ENCODE data around the gene USP11. TPM values are rescaled to one million over a fixed set of nuclear protein-coding genes. Genes with fewer than 3 reads are reported as not detected.
A peak's percentile ranks its signal among the peaks of the same experiment; 100 is the strongest.

USP11 gene
- total and polyA plus RNA-seq, 12 donors, result 20.0 to 73.0 (median 51.9) TPM

GRCh38 chrX:47198687-47199080 lies 34.1 kb upstream of the USP11 start:
- WGBS, 2 donors, result 51 to 74% methylated on average over 15 of the region's 15 CpGs
- intact Hi-C loops (cut with DNase I), result loop anchor here in 3 of 10 donors (10.0 kb wide), 2 partner anchors 186 to 456 kb away; partner anchors contain the start of genes ELK1 (in 1 of the 3) and UXT (in 1 of the 3)
- peaks cover 2 to 48% (median 41%) of the 10 kb centered on the region in 9 donors for H3K4me1 ChIP-seq
- no peak overlapping the region for H3K4me3 ChIP-seq
- ATAC-seq, result no peak
- H3K36me3 ChIP-seq, result peaks cover 0 to 77% (median 33%) of the 10 kb centered on the region in 9 donors
- no peak for DNase-seq
- no peaks in the 10 kb centered on the region for H3K27me3 ChIP-seq
- H3K9me3 ChIP-seq, result no peaks in the 10 kb centered on the region
- no peak overlapping the region for H3K27ac ChIP-seq
- TF ChIP-seq CTCF (IDR thresholded peaks at IDR 0.05), result no peak

- no peaks in the 10 kb centered on the region for H3K9me3 ChIP-seq
- 91 to 92% methylated on average over 10 of the region's 10 CpGs for WGBS, 2 donors
- H3K36me3 ChIP-seq, result peaks cover 0 to 83% (median 33%) of the 10 kb centered on the region in 9 donors
- no peaks in the 10 kb centered on the region for H3K27me3 ChIP-seq
- H3K4me3 ChIP-seq, result no peak overlapping the region
- H3K4me1 ChIP-seq, result peaks cover 2 to 48% (median 41%) of the 10 kb centered on the region in 9 donors
- TF ChIP-seq CTCF (IDR thresholded peaks at IDR 0.05), result no peak
- ATAC-seq, result no peak
- no peak for DNase-seq
- intact Hi-C loops (cut with DNase I), result loop anchor here in 3 of 10 donors (10.0 kb wide), 2 partner anchors 186 to 456 kb away; partner anchors contain the start of genes ELK1 (in 1 of the 3) and UXT (in 1 of the 3)
- no peak overlapping the region for H3K27ac ChIP-seq
Measured at GRCh38 chrX:47199286-47199685, 33.5 kb upstream of the USP11 start.

GRCh38 chrX:47200385-47201150 lies 32.2 kb upstream of the USP11 start:
- Histone ChIP-seq H3K9me3 (no peaks in the 10 kb centered on the region), H3K4me3 (no peak overlapping the region), H3K4me1 (peaks cover 2 to 36% (median 29%) of the 10 kb centered on the region in 9 donors), H3K27me3 (no peaks in the 10 kb centered on the region), H3K27ac (peak overlapping the region in 2 of 10 donors; percentile 20 to 56), H3K36me3 (peaks cover 0 to 96% (median 33%) of the 10 kb centered on the region in 9 donors)
- DNase-seq, result no peak
- 67 to 77% methylated on average over 9 of the region's 9 CpGs for WGBS, 2 donors
- peak in 3 of 9 donors; percentile 12 to 21 (median 12) for TF ChIP-seq CTCF (IDR thresholded peaks at IDR 0.05)
- ATAC-seq, result peak in 6 of 8 donors; percentile 30 to 67 (median 56)
- intact Hi-C loops (cut with DNase I), result no loop called here

- WGBS, 2 donors, result 83 to 84% methylated on average over 8 to 9 of the region's 9 CpGs
- peaks cover 0 to 99% (median 33%) of the 10 kb centered on the region in 9 donors for H3K36me3 ChIP-seq
- no peaks in the 10 kb centered on the region for H3K27me3 ChIP-seq
- H3K4me3 ChIP-seq, result no peak overlapping the region
- intact Hi-C loops (cut with DNase I), result no loop called here
- ATAC-seq (no peak), DNase-seq (no peak)
- no peaks in the 10 kb centered on the region for H3K9me3 ChIP-seq
- no peak overlapping the region for H3K27ac ChIP-seq
- H3K4me1 ChIP-seq, result peaks cover 2 to 27% (median 20%) of the 10 kb centered on the region in 9 donors
- TF ChIP-seq CTCF (IDR thresholded peaks at IDR 0.05), result no peak
Measured at GRCh38 chrX:47201345-47201944, 31.4 kb upstream of the USP11 start.

All from heart right ventricle (tissue), 16 donors.